Heart left ventricle (tissue), 16 donors: Measurements from ENCODE around the gene HOXD9. TPM values are rescaled to one million over a fixed set of nuclear protein-coding genes. Genes with fewer than 3 reads are reported as not detected.

Experiments
- ATAC-seq, 4 donors: fragments of 200-7000 bp; cut with Tn5 transposase; one replicate each; pipeline ENCODE4 v1.9.1; 2020 to 2022; ENCODE audit warnings: moderate library complexity in 4 of 4, mild to moderate bottlenecking in 3 of 4, moderate number of reproducible peaks in 1 of 4
- DNase-seq, 5 donors: peaks; one replicate each; pipeline ENCODE4 v3.0.0-alpha.2; 2020
- H3K27ac ChIP-seq, 12 donors: fragments of 200-600 bp; sonication (generic) in 4 of 12; one replicate each; pipeline versions ENCODE4 v1.5.0 to v1.8.0; 2016 to 2022; ENCODE audit warnings: mild to moderate bottlenecking in 2 of 12
- H3K27me3 ChIP-seq, 9 donors: fragments of 200-600 bp; sonication (generic) in 2 of 9; one replicate each; pipeline versions ENCODE4 v1.5.1 to v1.8.0; 2016 to 2022; ENCODE audit warnings: mild to moderate bottlenecking in 3 of 9
- H3K36me3 ChIP-seq, 9 donors: fragments of 200-600 bp; sonication (generic) in 2 of 9; one replicate each; pipeline versions ENCODE4 v1.5.0 to v1.8.0; 2018 to 2022; ENCODE audit warnings: mild to moderate bottlenecking in 2 of 9
- H3K4me1 ChIP-seq, 12 donors: fragments of 200-600 bp; sonication (generic) in 4 of 12; one replicate each; pipeline versions ENCODE4 v1.5.0 to v1.8.0; 2016 to 2022; ENCODE audit warnings: mild to moderate bottlenecking in 3 of 12
- H3K4me3 ChIP-seq, 12 donors: fragments of 200-600 bp; sonication (generic) in 4 of 12; one replicate each; pipeline versions ENCODE4 v1.5.0 to v1.8.0; 2017 to 2022; ENCODE audit warnings: mild to moderate bottlenecking in 9 of 12, moderate library complexity in 4 of 12
- H3K9me3 ChIP-seq, 12 donors: fragments of 200-600 bp; sonication (generic) in 4 of 12; one replicate each; pipeline versions ENCODE4 v1.5.0 to v1.8.0; 2016 to 2022; ENCODE audit warnings: mild to moderate bottlenecking in 1 of 12
- POLR2A ChIP-seq, 2 donors: fragments of 450-650 bp; IDR thresholded peaks; one replicate each; pipeline ENCODE4 v1.6.1; 2017; ENCODE audit warnings: antibody characterized with exemption in 2 of 2, mild to moderate bottlenecking in 2 of 2, moderate library complexity in 2 of 2
- WGBS, 4 donors: extraction: QIAGEN DNeasy Blood & Tissue Kit in 2 of 4; methylation state at CpG; one replicate each; pipeline versions ENCODE4 v1.1.5 to v1.1.7; 2013 to 2018; 5-methylcytosine and 5-hydroxymethylcytosine counted together
- intact Hi-C, 10 donors: fragments of 100-400 bp; cut with DNase I; formaldehyde crosslinking; loops; one replicate each; pipeline versions ENCODE4 v1.11.1 to v1.14.2; 2022
- polyA plus RNA-seq, 2 donors: library from polyadenylated mRNA; stranded (reverse); fragments of 200-250 nt; gene quantifications; one replicate each; pipeline ENCODE4 v1.2.3, GENCODE V29; 2013
- total RNA-seq, 9 donors: library from RNA; depleted of rRNA in 2 of 9; stranded (reverse); fragments of >200 nt in 2 of 9; fragmentation: NEBNext Ultra II Directional in 3 of 9; extraction: Animal tissue kit (Norgen Biotek cat#: 25700) in 3 of 9; gene quantifications; one replicate each; pipeline versions ENCODE4 v1.1.0 to v1.2.4, GENCODE V29; 2016 to 2023
- TF ChIP-seq, protein P1 (sequence below), 12 donors: fragments of 200-600 bp; sonication (generic) in 4 of 12; IDR thresholded peaks; one replicate each; pipeline versions ENCODE4 v1.5.0 to v1.8.0; 2018 to 2022; ENCODE audit warnings: antibody characterized with exemption in 12 of 12, mild to moderate bottlenecking in 5 of 12
- donor health status: ischemic (EF 13 %, LVEDD 7.1; RV severe dilation, severe dysfunction).
- donor health status: healthy with polysubstance abuse.
- donor health status: DM: no; HTN: yes; CAD: no.
- donor health status: DM: no; HTN: no; CAD: no.
- donor health status: ischemic (EF 25% LVEDD 6.9; RV normal size, moderate dysfunction).
- donor health status: ischemic (EF 25% LVEDD 5.7; RV mildly dilated, moderate dysfunction).
- donor health status: healthy.
- donor health status: DM: yes; HTN: yes; CAD: no.
- donor health status: ischemic (EF 35%, LVEDD 5.7; RV mildly dilated, moderate dysfunction).
- donor health status: nonischemic (EF 11% LVEDD 7.7; RV severe dilation, severe dysfunction).
- donor health status: DM: yes; HTN: yes; CAD: no.
- donor health status: PGD.
- donor health status: ischemic (EF 29% LVEDD 5.4; RV normal size, mild dysfunction).
- donor health status: nonischemic (EF 23%, LVEDD 6.1; RV moderate dilation, normal function).

The HOXD9 gene
- total and polyA plus RNA-seq, 11 donors: 0.23 to 0.43 (median 0.40) TPM; not detected in 8

DNA sequence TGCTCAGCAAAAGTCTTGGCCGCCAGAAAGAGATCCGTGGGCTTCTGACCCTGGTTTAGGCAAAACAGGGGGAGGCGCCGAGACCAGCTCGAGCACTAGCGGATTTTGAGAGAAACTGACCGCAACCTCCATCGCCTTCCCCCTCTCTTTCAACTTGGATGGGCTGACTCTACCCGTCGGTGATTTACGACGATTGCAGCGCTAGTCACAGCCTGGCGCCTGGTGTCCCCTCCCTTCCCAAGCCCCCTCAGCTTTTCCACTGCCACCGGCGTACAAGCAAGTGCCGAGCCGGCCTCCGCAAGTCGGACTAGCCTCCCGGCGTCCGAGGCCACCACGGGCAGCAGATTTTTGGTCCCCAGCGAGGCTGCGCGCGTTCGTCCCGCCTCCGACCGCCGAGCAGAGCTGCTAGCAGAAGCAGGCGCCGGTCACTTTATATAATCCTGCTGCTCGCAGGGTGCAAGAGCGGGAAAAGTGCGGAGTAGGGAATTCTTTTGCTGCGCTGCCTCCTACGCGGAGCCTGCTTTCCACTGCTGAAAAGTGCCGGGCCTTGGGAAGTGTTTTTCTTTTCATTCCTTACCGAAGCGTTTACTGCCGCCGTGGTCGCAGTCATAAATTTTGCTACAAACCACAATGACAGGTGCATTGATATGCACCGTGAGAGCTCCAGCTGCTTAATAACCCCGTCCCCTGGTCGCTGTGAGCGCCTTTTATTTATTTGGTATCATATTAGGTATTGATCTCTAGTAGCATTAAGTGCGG is 42.3 kb downstream of the HOXD9 start:
- peaks cover 0 to 20% (median 6%) of the 10 kb centered on the region in 12 donors for H3K4me1 ChIP-seq
- no peak overlapping the region for H3K4me3 ChIP-seq

DNA sequence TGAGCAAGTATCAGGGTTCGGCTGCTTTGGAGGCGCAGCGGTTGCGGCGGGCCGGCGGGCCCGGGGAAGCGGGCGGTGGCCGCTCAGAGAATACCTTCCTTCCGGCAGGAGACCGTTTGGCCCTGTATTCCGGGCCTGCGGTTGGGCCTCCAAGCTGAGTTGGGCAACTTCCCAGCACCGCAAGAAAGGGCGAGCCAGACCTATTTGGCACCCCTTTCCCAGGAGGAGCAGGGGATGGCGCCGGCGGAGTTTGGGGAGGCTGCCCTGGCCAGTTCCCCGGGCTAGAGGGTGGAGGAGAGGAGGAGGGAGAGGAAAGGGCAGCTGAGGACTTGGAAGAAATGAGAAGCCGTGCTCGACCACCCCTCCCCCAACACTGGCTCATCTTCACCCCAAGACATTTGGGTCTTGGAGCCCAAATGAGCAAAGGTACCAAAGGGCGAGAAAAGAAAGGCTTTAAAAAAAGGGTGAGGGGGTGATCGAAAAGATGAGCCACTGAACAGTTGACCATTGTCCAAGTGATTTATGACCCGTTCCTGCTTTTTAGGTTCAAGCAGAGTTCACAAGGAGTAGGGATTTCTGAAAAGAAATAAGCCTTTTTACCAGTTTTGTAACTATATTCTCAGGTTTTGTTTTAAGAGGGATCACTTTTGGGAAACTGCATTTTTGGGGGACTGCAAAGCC is 43.0 kb downstream of the HOXD9 start:
- TF ChIP-seq POLR2A (IDR thresholded peaks at IDR 0.05): no peak
- TF ChIP-seq, protein P1, sequence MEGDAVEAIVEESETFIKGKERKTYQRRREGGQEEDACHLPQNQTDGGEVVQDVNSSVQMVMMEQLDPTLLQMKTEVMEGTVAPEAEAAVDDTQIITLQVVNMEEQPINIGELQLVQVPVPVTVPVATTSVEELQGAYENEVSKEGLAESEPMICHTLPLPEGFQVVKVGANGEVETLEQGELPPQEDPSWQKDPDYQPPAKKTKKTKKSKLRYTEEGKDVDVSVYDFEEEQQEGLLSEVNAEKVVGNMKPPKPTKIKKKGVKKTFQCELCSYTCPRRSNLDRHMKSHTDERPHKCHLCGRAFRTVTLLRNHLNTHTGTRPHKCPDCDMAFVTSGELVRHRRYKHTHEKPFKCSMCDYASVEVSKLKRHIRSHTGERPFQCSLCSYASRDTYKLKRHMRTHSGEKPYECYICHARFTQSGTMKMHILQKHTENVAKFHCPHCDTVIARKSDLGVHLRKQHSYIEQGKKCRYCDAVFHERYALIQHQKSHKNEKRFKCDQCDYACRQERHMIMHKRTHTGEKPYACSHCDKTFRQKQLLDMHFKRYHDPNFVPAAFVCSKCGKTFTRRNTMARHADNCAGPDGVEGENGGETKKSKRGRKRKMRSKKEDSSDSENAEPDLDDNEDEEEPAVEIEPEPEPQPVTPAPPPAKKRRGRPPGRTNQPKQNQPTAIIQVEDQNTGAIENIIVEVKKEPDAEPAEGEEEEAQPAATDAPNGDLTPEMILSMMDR (IDR thresholded peaks at IDR 0.05): no peak
- H3K27ac ChIP-seq: no peak overlapping the region
- no peak overlapping the region for H3K4me3 ChIP-seq
- 7 to 32% (median 24%) methylated on average over 26 of the region's 26 CpGs for WGBS, 4 donors
- ATAC-seq (no peak), DNase-seq (no peak)
- peaks cover 0 to 12% (median 1%) of the 10 kb centered on the region in 12 donors for H3K4me1 ChIP-seq
- H3K9me3 ChIP-seq: no peaks in the 10 kb centered on the region
- intact Hi-C loops: no loop called here
- no peaks in the 10 kb centered on the region for H3K36me3 ChIP-seq
- peaks cover 40 to 100% (median 93%) of the 10 kb centered on the region in 9 donors for H3K27me3 ChIP-seq

More for the DNA sequence above, 42.3 kb downstream of the HOXD9 start:
- WGBS, 4 donors: 5 to 32% (median 19%) methylated on average over 47 to 52 of the region's 52 CpGs
- no peak overlapping the region for H3K27ac ChIP-seq
- no peak for DNase-seq
- H3K9me3 ChIP-seq: no peaks in the 10 kb centered on the region
- no peaks in the 10 kb centered on the region for H3K36me3 ChIP-seq
- ATAC-seq: no peak
- H3K27me3 ChIP-seq: peaks cover 47 to 100% (median 93%) of the 10 kb centered on the region in 9 donors
- TF ChIP-seq, protein P1 (IDR thresholded peaks at IDR 0.05): no peak
- intact Hi-C loops: no loop called here

DNA sequence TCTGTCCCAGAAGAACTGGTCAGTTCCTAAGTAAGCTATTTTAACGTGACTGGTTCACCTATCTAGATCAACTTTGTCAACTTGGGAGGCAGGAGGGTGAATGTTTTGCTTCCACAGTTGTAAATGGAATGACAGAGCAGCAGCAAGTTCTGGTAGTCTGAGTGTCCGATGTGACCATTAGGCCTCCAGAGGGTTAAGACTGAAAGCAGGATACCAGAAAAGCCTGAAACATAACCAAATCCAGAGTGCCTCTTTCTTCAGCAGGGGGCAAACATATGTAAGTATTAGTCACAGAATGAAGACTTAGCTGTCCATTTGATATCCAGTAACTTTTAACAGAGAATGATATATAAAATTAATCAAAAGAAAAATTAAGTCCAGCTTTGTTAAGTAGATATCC is 43.8 kb downstream of the HOXD9 start:
- TF ChIP-seq, protein P1 (IDR thresholded peaks at IDR 0.05): no peak
- no peak for TF ChIP-seq POLR2A (IDR thresholded peaks at IDR 0.05)
- Histone ChIP-seq H3K9me3 (no peaks in the 10 kb centered on the region), H3K36me3 (no peaks in the 10 kb centered on the region), H3K27me3 (peaks cover 40 to 100% (median 93%) of the 10 kb centered on the region in 9 donors), H3K4me3 (no peak overlapping the region), H3K4me1 (peaks cover 0 to 10% (median under 1%) of the 10 kb centered on the region in 12 donors), H3K27ac (no peak overlapping the region)
- ATAC-seq (no peak), DNase-seq (no peak)
- intact Hi-C loops: no loop called here
- 38 to 59% (median 46%) methylated on average over 2 of the region's 2 CpGs for WGBS, 4 donors

DNA sequence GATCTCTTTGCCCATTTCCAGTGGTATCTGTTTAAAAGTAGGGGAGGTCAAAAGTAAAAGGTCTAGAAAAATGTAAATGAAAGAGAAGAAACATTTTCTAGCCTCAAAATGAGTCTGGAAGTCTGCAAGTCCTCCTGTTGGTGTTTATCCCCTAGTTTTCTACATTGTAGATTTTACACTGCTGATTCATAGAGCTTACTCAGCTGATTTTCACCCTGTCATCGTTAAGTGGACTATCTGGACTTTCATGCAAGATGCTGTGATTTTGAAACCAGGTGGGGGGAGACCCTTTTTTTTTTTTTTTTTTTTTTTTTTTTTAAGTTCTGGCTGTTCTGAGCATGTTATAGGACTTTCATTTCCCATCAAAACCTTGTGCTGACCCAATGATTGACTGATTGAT is 44.9 kb downstream of the HOXD9 start:
- DNase-seq (no peak), ATAC-seq (no peak)
- WGBS, 4 donors: 67 to 73% (median 70%) methylated on average over 1 of the region's 1 CpG
- peaks cover 41 to 100% (median 93%) of the 10 kb centered on the region in 9 donors for H3K27me3 ChIP-seq
- intact Hi-C loops: no loop called here
- no peaks in the 10 kb centered on the region for H3K9me3 ChIP-seq
- H3K36me3 ChIP-seq: no peaks in the 10 kb centered on the region
- no peak overlapping the region for H3K4me3 ChIP-seq
- peaks cover 0 to 20% (median 4%) of the 10 kb centered on the region in 12 donors for H3K4me1 ChIP-seq
- TF ChIP-seq, protein P1 (IDR thresholded peaks at IDR 0.05): no peak
- TF ChIP-seq POLR2A (IDR thresholded peaks at IDR 0.05): no peak
- H3K27ac ChIP-seq: no peak overlapping the region
